ENCODE measurements around the gene ECT2L. TPM values are rescaled to one million over a fixed set of nuclear protein-coding genes. Genes with fewer than 3 reads are reported as not detected.
A peak's percentile ranks its signal among the peaks of the same experiment; 100 is the strongest.

Gene ECT2L
- polyA plus RNA-seq, 2 of the 4 experiments (the other 2 are of a cell fraction): 0.01 TPM; not detected in 1

- TF ChIP-seq SMC3 (IDR thresholded peaks at IDR 0.05) (no peak), CBX8 (IDR thresholded peaks at IDR 0.05) (no peak), EHMT2 (IDR thresholded peaks at IDR 0.05; ENCODE audit: low read depth) (no peak)
These were observed 36.3 kb downstream of the ECT2L start (continued) for GRCh38 chr6:138832182-138832581.

DNA sequence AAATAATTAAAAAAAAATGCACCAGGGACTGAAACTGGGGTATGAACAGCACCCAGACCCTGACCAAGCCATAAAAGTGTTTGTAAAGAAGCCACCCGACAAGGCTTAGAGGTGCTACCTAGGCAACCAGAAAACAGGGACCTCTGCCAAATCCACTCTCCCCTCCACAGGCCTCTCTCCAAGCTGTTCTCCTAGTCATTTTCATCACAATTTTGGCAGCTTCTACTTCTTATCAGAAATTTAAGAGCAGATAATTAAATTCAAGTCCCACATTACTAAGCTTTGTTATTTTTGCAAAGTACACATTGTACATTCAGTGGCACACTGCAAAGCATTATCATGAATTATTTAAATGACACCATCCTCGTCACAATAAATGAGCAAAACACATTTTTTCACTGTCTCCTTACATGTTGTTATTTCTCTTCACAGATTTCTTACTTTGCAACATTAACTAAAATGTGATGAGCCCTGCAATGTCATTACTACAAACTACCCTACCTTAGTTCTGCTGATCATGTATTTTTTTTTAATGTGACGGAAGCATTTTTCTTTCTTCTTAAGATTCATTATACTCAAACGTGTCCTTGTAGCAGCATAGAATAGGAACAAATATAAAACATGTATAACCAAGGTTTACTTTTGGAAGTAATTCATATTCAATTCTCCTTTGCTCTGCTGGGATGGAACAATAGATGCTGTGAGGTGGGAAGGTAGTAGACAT, 38.1 kb downstream of the ECT2L start:
- no peak overlapping the region for H3K27ac ChIP-seq
- no peak for DNase-seq (ENCODE audit: low read depth in 1 of 2, low spot score in 1 of 2)
- FAIRE-seq: no peak
- WGBS (ENCODE audit: missing lambda C conversion rate): 58% methylated on average over 4 of the region's 4 CpGs
- no peaks in the 10 kb centered on the region for H3K4me1 ChIP-seq
- ChIA-PET CTCF (interaction anchor here (2.6 kb wide), 1 partner anchor 18 kb away, joined by 8 read pairs; no protein-coding TSS in a partner anchor), POLR2A (no interaction called here)
- no peak overlapping the region for H3K4me3 ChIP-seq
- ATAC-seq: no peak
- H3K9me3 ChIP-seq: no peaks in the 10 kb centered on the region
- TF ChIP-seq MAFK (IDR thresholded peaks at IDR 0.05; ENCODE audit: partially characterized antibody) (peak; percentile 40), CBX2 (IDR thresholded peaks at IDR 0.05; ENCODE audit: borderline replicate concordance, low read depth) (no peak)
- no peak overlapping the region for H3K4me2 ChIP-seq

DNA sequence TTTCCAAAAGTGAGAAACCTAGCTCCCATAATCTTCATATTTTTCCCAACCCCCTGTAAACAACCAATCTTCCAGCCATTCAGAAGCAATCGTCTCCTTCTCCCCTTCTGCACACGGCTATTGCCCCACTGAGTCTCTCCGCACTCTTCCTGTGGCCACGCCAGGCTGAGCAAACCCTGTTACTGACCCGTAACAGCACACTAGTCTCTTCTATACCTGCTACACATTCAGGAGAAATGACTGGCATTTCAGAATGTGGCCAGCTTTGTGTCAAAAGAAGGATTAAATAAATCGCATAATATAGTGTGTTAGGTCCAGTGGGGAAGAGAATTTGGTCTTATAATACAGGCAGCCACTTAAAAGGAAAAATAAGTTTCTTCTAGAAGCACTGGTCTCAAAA, 41.4 kb downstream of the ECT2L start:
- FAIRE-seq (no peak), ATAC-seq (no peak), DNase-seq (ENCODE audit: low read depth in 1 of 2, low spot score in 1 of 2) (no peak)
- TF ChIP-seq, protein P1, sequence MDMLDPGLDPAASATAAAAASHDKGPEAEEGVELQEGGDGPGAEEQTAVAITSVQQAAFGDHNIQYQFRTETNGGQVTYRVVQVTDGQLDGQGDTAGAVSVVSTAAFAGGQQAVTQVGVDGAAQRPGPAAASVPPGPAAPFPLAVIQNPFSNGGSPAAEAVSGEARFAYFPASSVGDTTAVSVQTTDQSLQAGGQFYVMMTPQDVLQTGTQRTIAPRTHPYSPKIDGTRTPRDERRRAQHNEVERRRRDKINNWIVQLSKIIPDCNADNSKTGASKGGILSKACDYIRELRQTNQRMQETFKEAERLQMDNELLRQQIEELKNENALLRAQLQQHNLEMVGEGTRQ (IDR thresholded peaks at IDR 0.05): no peak
- no peak for TF ChIP-seq CEBPB (IDR thresholded peaks at IDR 0.05)
- TF ChIP-seq BHLHE40 (IDR thresholded peaks at IDR 0.05; ENCODE audit: low read depth, low read length): no peak
- TF ChIP-seq HEYL (CRISPR knock-in tag; IDR thresholded peaks at IDR 0.05): no peak
- no peak for TF ChIP-seq ZFP36 (IDR thresholded peaks at IDR 0.05; ENCODE audit: borderline replicate concordance, partially characterized antibody)
- TF ChIP-seq KDM1A (IDR thresholded peaks at IDR 0.05; ENCODE audit: low read depth): no peak
- TF ChIP-seq RAD21 (conservative IDR thresholded peaks at IDR 0.05 in 1 of 2, IDR thresholded peaks at IDR 0.05 in 1 of 2): no peak
- no peaks in the 10 kb centered on the region for H3K4me1 ChIP-seq
- no peak overlapping the region for H3K4me2 ChIP-seq
- no peaks in the 10 kb centered on the region for H3K9me3 ChIP-seq
- ChIA-PET POLR2A (no interaction called here), CTCF (no interaction called here)
- H3K27ac ChIP-seq: no peak overlapping the region
- WGBS (ENCODE audit: missing lambda C conversion rate): 79% methylated on average over 6 of the region's 6 CpGs
- H3K4me3 ChIP-seq: no peak overlapping the region

DNA sequence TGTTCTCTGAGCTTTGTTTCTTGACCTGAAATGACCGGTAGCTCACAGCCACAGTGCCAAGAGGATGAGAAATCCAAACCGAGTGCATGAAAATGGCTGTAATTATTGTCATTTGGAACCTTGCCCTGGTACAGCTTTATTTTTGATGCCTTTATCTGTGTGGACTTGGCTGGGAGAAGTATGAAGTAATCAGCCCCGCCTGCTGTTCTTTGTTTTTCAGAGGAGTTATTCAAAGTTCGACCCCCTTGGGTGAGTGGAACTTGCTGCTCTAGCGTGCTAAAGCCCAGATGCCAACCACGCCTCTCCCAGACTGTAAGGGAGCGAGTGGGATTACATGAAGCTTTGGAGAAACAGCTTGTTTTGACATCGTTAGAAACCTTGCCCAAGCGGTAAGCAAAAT, 48.3 kb downstream of the ECT2L start:
- H3K4me1 ChIP-seq: no peaks in the 10 kb centered on the region
- WGBS (ENCODE audit: missing lambda C conversion rate): 65% methylated on average over 9 of the region's 9 CpGs
- TF ChIP-seq PHF8 (IDR thresholded peaks at IDR 0.05; ENCODE audit: borderline replicate concordance, low read depth) (no peak), FOSL2 (IDR thresholded peaks at IDR 0.05) (no peak), FOSL2 (CRISPR knock-in tag; IDR thresholded peaks at IDR 0.05) (no peak)
- H3K4me2 ChIP-seq: no peak overlapping the region
- ChIA-PET POLR2A (no interaction called here), CTCF (interaction anchor here (1.2 kb wide), 1 partner anchor 28 kb away, joined by 3 read pairs; no protein-coding TSS in a partner anchor)
- DNase-seq (ENCODE audit: low read depth in 1 of 2, low spot score in 1 of 2): no peak
- H3K4me3 ChIP-seq: no peak overlapping the region
- no peak for ATAC-seq
- H3K27ac ChIP-seq: no peak overlapping the region
- H3K9me3 ChIP-seq: no peaks in the 10 kb centered on the region
- FAIRE-seq: no peak

DNA sequence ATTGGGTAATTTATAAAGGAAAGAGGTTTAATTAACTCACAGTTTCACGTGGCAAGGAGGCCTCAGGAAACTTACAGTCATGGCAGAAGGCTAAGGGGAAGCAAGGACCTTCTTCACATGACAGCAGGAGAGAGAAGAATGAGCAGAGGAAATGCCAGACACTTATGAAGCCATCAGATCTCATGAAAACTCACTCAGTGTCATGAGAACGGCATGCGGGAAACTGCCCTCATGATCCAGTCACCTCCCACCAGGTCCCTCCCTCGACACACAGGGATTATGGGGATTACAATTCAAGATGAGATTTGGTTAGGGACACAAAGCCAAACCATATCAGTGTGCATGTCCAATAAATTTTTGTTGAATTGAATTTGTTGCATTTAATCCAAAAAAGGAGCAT, 52.0 kb downstream of the ECT2L start:
- DNase-seq (ENCODE audit: low read depth in 1 of 2, low spot score in 1 of 2) (no peak), FAIRE-seq (no peak), ATAC-seq (no peak)
- no peak for TF ChIP-seq KDM1A (IDR thresholded peaks at IDR 0.05; ENCODE audit: low read depth)
- no peak for TF ChIP-seq FOSL2 (IDR thresholded peaks at IDR 0.05)
- TF ChIP-seq FOSL2 (CRISPR knock-in tag; IDR thresholded peaks at IDR 0.05): no peak
- no peak for TF ChIP-seq RCOR1 (IDR thresholded peaks at IDR 0.05; ENCODE audit: low read depth, low read length)
- TF ChIP-seq SREBF2 (IDR thresholded peaks at IDR 0.05): no peak
- no peak for TF ChIP-seq CHD2 (IDR thresholded peaks at IDR 0.05; ENCODE audit: low read length, partially characterized antibody)
- no peak for TF ChIP-seq EHF (CRISPR knock-in tag; IDR thresholded peaks at IDR 0.05)
- no peak for TF ChIP-seq NFE2L2 (conservative IDR thresholded peaks at IDR 0.05; ENCODE audit: low read length)
- TF ChIP-seq POLR2AphosphoS2 (conservative IDR thresholded peaks at IDR 0.05; ENCODE audit: low read length): no peak
- no peak for TF ChIP-seq HOXA7 (CRISPR knock-in tag; IDR thresholded peaks at IDR 0.05)
- TF ChIP-seq, protein P2, sequence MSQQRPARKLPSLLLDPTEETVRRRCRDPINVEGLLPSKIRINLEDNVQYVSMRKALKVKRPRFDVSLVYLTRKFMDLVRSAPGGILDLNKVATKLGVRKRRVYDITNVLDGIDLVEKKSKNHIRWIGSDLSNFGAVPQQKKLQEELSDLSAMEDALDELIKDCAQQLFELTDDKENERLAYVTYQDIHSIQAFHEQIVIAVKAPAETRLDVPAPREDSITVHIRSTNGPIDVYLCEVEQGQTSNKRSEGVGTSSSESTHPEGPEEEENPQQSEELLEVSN (IDR thresholded peaks at IDR 0.05; ENCODE audit: borderline replicate concordance, low read depth): no peak
- Histone ChIP-seq H3K27ac (no peak overlapping the region), H3K4me2 (no peak overlapping the region), H3K4me3 (no peak overlapping the region), H3K9me3 (no peaks in the 10 kb centered on the region), H3K4me1 (no peaks in the 10 kb centered on the region)
- POLR2A ChIA-PET: no interaction called here
- CTCF ChIA-PET: no interaction called here
- 73% methylated on average over 4 of the region's 4 CpGs for WGBS (ENCODE audit: missing lambda C conversion rate)

Data from A549 (cell line).